Type B pancreatic cell (in vitro differentiated cells): ENCODE measurements around the gene RGL4. TPM values are rescaled to one million over a fixed set of nuclear protein-coding genes. Genes with fewer than 3 reads are reported as not detected.
"Not testable (repeated sequence)": the region's sequence is repeated elsewhere in the genome, so short reads cannot be mapped to it uniquely, and the experiment has no call there.

Experiments used
- DNase-seq: peaks from one replicate; pipeline ENCODE4 v3.0.0; 2021; ENCODE audit warnings: mixed read lengths; ENCODE audit not compliant: unreplicated experiment; ENCODE audit errors: extremely low spot score
- H3K27ac Mint-ChIP-seq: 2 replicates; pipeline ENCODE4 v1.8.0; 2021; ENCODE audit warnings: mild to moderate bottlenecking, mixed read lengths
- H3K27me3 Mint-ChIP-seq: 2 replicates; pipeline ENCODE4 v1.8.0; 2021; ENCODE audit warnings: mixed read lengths
- H3K36me3 Mint-ChIP-seq: 2 replicates; pipeline ENCODE4 v1.8.0; 2021; ENCODE audit warnings: mixed read lengths
- H3K4me1 Mint-ChIP-seq: one replicate; pipeline ENCODE4 v1.8.0; 2021; ENCODE audit warnings: mixed read lengths; ENCODE audit not compliant: unreplicated experiment
- H3K4me3 Mint-ChIP-seq: 2 replicates; pipeline ENCODE4 v1.8.0; 2021; ENCODE audit warnings: mild to moderate bottlenecking, mixed read lengths
- H3K9me3 Mint-ChIP-seq: 2 replicates; pipeline ENCODE4 v1.8.0; 2021; ENCODE audit warnings: mixed read lengths
- long read RNA-seq: library from polyadenylated mRNA; unstranded; transcript quantifications from one replicate; pipeline ENCODE4 v2.0.0, GENCODE V29; 2020
- total RNA-seq: library from RNA; stranded (reverse); gene quantifications from 2 replicates; pipeline ENCODE4 v1.2.1, GENCODE V29; 2021; ENCODE audit warnings: low replicate concordance
- TF ChIP-seq, protein P1 (sequence below): fragments of 200-600 bp; sonication (generic); conservative IDR thresholded peaks from 2 replicates; pipeline ENCODE4 v1.5.0; 2021; ENCODE audit warnings: antibody characterized with exemption, mild to moderate bottlenecking

RGL4 gene, protein sequence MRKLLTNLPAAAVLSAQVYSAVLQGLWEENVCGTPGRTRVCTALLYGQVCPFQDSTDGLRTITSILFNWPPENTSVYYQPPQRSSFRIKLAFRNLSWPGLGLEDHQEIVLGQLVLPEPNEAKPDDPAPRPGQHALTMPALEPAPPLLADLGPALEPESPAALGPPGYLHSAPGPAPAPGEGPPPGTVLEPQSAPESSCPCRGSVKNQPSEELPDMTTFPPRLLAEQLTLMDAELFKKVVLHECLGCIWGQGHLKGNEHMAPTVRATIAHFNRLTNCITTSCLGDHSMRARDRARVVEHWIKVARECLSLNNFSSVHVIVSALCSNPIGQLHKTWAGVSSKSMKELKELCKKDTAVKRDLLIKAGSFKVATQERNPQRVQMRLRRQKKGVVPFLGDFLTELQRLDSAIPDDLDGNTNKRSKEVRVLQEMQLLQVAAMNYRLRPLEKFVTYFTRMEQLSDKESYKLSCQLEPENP
- not detected in 2 replicates for total RNA-seq
- long read RNA-seq = 0 reads

DNA sequence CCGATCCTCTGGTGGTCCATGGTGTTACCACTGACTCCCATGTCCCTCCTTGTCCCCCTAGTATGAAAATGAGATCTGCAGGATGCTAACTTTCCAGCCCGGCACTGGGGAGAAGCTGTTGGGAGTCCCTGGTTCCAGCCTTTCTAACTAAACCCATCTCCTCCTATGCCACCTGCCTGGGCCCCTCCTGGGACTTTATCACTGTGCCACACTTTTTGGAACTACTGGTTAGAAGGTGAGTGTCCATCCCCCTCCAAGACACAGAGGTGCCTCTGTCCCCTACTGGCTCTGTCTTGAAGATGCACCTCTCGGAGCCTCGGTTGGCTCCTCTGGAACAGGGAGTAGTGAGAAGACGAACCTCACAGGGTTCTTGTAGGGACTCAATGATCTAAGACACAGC, at the start of gene RGL4:
TSS of gene RGL4 (plus strand) at position 301 of the 400 bp plus-strand sequence. CDS start 1,018 bp downstream, outside the sequence.
- H3K27ac Mint-ChIP-seq = no peak within 1 kb of the TSS
- DNase-seq = no peak
- no peaks in the 10 kb centered on the region for H3K27me3 Mint-ChIP-seq
- no peaks in the 10 kb centered on the region for H3K4me1 Mint-ChIP-seq
- H3K4me3 Mint-ChIP-seq = no peak within 1 kb of the TSS
- H3K36me3 Mint-ChIP-seq = peaks cover 22% of the 10 kb centered on the region
- no peaks in the 10 kb centered on the region for H3K9me3 Mint-ChIP-seq
- TF ChIP-seq, protein P1, sequence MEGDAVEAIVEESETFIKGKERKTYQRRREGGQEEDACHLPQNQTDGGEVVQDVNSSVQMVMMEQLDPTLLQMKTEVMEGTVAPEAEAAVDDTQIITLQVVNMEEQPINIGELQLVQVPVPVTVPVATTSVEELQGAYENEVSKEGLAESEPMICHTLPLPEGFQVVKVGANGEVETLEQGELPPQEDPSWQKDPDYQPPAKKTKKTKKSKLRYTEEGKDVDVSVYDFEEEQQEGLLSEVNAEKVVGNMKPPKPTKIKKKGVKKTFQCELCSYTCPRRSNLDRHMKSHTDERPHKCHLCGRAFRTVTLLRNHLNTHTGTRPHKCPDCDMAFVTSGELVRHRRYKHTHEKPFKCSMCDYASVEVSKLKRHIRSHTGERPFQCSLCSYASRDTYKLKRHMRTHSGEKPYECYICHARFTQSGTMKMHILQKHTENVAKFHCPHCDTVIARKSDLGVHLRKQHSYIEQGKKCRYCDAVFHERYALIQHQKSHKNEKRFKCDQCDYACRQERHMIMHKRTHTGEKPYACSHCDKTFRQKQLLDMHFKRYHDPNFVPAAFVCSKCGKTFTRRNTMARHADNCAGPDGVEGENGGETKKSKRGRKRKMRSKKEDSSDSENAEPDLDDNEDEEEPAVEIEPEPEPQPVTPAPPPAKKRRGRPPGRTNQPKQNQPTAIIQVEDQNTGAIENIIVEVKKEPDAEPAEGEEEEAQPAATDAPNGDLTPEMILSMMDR = no peak

DNA sequence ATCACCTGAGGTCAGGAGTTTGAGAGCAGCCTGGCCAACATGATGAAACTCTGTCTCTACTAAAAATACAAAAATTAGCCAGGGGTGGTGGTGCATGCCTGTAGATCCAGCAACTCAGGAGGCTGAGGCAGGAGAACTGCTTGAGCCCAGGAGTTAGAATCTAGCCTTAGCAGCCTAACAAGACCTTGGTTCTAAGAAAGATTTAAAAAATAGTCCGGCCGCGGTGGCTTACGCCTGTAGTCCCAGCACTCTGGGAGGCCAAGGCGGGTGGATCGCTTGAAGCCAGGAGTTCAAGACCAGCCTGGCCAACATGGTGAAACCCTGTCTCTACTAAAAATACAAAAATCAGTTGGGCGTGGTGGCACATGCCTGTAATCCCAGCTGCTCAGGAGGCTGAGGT, 44.3 kb upstream of the RGL4 start:
- H3K27me3 Mint-ChIP-seq, H3K4me3 Mint-ChIP-seq, H3K9me3 Mint-ChIP-seq, H3K27ac Mint-ChIP-seq, H3K36me3 Mint-ChIP-seq, DNase-seq, H3K4me1 Mint-ChIP-seq: not testable (repeated sequence)

DNA sequence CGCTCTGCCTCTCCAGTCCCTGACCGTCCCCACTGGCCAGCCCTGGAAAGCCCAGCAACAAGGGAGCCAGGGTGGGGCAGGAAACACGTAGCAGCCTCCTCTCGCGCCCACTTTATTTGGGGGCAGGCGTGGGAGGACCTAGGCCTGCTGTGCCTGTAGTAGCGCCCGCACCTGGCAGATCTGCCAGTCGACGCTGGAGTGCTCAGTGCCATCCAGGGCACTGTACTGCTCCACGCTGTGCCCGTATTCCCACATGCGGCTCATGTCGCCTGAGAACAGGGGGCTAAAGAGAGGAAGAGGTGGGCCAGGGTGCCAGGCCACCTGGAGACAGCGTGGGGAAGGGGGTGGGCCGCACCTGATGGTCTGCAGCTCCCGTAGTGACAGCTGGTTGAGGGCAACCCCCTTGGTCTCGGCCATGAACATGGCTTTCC, 41.7 kb upstream of the RGL4 start:
- Mint-ChIP-seq H3K27me3 (no peaks in the 10 kb centered on the region), H3K36me3 (peaks cover 5% of the 10 kb centered on the region), H3K4me1 (no peaks in the 10 kb centered on the region), H3K27ac (no peak overlapping the region), H3K9me3 (no peaks in the 10 kb centered on the region), H3K4me3 (no peak overlapping the region)
- TF ChIP-seq, protein P1 = no peak
- DNase-seq = no peak

DNA sequence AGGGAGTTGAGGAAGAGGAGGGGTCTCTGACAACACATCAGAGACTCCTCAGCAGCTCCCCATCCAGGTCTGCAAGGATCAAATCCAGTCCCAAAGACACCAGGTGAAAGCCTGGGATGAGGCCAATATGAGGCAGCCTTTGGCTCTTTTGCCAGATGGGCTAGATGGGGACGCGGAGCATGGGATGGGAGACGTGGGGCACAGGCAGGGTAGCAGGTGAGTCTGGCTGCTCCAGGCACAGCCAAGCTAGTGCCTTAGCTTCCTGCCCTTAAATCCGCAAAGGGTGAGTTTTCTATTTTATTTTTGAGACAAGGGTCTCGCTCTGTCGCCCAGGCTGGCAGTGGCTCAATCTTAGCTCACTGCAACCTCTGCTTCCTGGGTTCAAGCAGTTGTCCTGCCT, 39.1 kb upstream of the RGL4 start:
- no peak overlapping the region for H3K27ac Mint-ChIP-seq
- no peaks in the 10 kb centered on the region for H3K9me3 Mint-ChIP-seq
- no peaks in the 10 kb centered on the region for H3K4me1 Mint-ChIP-seq
- TF ChIP-seq, protein P1 = no peak
- no peak for DNase-seq
- H3K27me3 Mint-ChIP-seq = no peaks in the 10 kb centered on the region
- no peak overlapping the region for H3K4me3 Mint-ChIP-seq
- H3K36me3 Mint-ChIP-seq = peaks cover 3% of the 10 kb centered on the region

- no peaks in the 10 kb centered on the region for H3K4me1 Mint-ChIP-seq
- H3K27ac Mint-ChIP-seq = no peak overlapping the region
- peaks cover 3% of the 10 kb centered on the region for H3K36me3 Mint-ChIP-seq
- H3K27me3 Mint-ChIP-seq = no peaks in the 10 kb centered on the region
- H3K9me3 Mint-ChIP-seq = no peaks in the 10 kb centered on the region
- no peak overlapping the region for H3K4me3 Mint-ChIP-seq
- DNase-seq = no peak
- TF ChIP-seq, protein P1 = no peak
These were observed 38.5 kb upstream of the RGL4 start for GRCh38 chr22:23652286-23652685.

DNA sequence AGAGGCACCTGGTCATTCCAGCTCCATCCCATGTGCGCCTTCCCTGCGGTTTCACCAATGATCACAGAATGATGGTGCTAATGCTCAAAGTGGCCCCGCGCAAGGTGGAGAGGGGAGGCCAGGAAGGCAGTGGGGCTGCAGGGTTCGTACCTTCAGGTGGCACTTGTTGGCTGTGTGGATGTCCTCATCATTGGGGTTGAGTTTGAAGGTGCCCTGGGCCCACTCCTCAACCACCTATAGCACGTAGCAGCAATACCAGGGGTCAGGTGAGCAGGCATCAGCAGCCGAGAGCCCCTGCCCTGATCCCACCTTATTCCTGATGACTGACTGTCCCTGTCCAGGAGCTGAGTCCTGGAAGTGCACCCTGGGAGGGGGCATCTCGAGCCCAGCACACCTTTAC, 38.1 kb upstream of the RGL4 start:
- Mint-ChIP-seq H3K27ac (no peak overlapping the region), H3K27me3 (no peaks in the 10 kb centered on the region), H3K9me3 (no peaks in the 10 kb centered on the region), H3K36me3 (peaks cover 3% of the 10 kb centered on the region), H3K4me3 (no peak overlapping the region), H3K4me1 (no peaks in the 10 kb centered on the region)
- TF ChIP-seq, protein P1 = no peak
- no peak for DNase-seq
